Measurements from ENCODE around the gene FAM81A.

DNA sequence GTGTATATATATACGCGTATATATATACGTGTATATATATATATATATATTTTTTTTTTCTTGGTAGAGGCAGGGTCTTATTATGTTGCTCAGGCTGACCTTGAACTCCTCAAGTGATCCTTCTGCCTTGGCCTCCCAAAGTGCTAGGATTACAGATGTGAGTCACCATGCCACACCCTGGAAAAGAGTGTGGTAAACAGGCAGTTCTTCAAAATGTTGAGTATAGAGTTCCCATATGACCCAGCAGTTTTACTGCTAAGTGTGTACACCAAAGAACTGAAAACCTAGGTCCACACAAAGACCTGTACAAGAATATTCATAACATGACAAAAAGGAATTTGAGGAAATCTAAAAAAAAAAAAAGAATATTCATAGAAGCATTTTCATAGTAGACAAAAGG, 101.8 kb downstream of the FAM81A start:
- TF ChIP-seq, protein P1, sequence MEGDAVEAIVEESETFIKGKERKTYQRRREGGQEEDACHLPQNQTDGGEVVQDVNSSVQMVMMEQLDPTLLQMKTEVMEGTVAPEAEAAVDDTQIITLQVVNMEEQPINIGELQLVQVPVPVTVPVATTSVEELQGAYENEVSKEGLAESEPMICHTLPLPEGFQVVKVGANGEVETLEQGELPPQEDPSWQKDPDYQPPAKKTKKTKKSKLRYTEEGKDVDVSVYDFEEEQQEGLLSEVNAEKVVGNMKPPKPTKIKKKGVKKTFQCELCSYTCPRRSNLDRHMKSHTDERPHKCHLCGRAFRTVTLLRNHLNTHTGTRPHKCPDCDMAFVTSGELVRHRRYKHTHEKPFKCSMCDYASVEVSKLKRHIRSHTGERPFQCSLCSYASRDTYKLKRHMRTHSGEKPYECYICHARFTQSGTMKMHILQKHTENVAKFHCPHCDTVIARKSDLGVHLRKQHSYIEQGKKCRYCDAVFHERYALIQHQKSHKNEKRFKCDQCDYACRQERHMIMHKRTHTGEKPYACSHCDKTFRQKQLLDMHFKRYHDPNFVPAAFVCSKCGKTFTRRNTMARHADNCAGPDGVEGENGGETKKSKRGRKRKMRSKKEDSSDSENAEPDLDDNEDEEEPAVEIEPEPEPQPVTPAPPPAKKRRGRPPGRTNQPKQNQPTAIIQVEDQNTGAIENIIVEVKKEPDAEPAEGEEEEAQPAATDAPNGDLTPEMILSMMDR (IDR thresholded peaks at IDR 0.05), result no peak
- no peak for TF ChIP-seq POLR2A (IDR thresholded peaks at IDR 0.05)
